Amniotic epithelial cell (primary cell): ENCODE results near the gene MAD1L1.

Experiments
- DNase-seq: peaks from one replicate; pipeline ENCODE4 v3.0.0-alpha.2; 2010; ENCODE audit warnings: low read depth

MAD1L1 gene

DNA sequence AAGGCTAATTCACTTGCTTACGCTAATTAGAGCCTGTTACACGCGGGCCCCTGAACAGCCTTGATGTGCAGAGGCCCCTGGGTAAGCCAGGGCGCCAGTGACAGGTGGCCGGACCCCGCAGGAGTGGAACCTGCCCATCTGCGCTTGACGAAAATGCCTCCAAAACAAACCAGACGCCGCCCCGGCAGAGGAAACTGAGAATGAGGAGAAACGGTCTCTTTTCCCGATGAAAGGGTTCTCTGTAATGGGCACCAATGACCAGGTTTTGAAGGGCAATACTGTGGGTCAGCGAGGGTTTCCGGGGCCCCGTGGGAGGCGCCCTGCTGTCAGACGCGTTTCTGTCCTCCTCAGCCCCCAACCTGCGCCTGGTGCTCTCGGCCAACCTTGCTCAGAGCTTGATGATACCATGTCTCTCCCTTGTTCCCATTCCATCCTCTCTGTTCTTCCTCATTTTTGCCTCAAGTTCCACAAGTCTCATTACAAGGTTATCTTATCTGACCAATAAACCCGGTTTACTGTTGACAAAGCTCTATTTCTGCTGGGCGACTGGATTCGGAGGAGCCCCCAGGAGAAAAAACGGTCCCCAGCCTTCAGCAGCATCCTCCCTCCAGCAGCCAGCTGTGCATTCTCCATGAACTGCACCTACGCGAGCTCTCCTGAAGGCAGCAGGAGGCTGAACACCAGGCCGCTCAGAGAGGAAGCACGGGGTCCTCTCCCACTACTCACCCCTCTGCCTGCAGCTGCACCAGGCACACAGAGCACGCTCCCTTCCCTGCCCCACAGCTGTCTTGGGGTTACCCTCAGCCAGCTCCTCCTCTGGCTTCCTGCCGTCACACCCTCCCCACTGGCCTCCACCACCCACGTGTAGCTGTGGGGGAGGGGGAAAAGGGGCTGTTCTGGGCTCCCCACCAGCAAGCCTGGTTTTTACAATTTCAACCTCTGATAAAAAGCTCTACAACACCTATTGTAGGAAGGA lies 202.0 kb downstream of the MAD1L1 start:
- DNase-seq, result no peak

DNA sequence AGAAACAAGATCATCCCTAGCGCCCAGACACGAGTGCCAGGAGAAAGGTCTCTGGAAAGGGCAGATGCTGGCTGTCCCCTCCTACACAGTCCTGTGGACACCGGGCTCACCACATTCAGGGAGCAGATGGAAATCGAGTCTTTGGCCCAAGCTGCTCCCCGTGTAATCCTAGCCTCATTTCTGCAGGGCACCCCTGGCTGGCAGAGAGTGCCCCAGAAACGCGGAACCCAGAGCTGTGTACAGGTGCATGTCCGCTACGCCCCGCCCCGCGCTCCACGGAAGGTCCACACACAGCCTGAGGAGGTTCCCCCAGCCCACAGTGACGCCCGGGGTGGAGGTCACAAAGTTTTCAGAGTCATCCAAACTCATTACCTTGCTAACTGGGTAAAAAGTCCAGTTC lies 202.8 kb downstream of the MAD1L1 start:
- DNase-seq, result no peak

DNA sequence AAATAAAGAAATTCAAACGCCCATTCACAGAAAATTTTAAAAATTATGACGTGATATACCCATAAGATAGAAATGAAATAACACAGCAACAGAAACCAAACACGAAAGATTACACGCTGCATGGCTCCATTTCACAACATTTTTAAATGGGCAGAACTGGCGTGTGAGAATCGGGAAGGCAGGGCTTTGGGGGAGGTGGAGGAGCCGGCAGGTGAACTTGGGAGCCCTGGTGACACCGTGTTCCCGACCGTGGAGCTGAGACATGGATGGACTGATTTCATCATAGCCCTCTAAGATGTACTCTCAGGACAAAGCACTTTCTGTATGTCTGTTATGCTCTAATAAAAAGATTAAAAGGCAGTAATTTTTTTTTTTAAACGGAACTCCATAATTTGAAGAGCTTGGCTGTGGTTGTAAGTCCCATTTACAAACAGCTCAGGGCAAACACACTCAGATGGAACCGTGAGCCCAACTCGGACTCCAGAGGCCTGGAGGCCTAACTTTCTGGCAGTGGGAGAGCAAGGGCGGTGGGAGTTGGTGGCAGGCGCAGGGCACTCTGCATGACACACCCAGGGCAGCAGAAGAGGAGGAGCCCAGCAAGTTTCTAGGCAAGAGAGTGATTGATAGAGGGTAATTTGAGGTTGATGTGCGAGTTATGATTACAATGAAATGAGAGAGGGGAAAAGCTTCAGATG lies 203.4 kb downstream of the MAD1L1 start:
- DNase-seq, result no peak

DNA sequence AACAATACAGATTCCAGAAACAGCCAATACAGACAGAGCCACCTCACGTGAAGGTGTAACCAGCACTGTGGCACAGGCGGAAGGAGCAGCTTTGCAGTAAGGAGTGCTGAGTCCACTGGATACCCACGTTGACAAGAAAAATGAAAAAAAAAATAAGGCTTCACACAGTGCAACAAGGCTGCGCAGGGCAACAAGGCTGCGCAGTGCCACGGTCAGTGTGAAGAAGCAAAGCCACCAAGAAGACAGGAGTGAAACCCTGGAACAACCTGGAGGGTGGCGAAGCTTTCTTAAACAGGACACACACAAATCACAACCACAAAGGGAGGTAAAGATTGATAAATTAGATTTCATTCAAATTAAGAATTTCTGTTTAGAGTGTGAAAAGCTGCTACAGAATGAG lies 204.0 kb downstream of the MAD1L1 start:
- DNase-seq, result no peak

DNA sequence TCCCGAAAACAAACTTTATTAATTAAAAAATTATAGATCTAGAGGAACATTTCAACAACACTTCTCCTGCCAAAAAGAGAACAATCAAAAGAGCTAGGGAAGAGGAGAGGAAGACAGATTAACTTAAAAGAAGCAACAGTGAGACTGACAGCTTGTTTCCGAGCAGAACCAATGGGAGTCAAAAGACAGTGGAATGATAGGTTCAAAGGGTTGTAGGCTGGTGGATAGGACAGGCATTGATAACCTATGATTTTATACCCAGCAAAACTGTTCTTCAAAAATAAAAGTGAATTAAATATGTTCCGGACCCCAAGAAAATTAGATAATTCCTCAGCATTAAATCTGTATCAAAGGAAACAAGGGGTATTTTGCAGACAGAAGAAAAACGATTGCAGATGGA lies 207.6 kb downstream of the MAD1L1 start:
- DNase-seq, result no peak

DNA sequence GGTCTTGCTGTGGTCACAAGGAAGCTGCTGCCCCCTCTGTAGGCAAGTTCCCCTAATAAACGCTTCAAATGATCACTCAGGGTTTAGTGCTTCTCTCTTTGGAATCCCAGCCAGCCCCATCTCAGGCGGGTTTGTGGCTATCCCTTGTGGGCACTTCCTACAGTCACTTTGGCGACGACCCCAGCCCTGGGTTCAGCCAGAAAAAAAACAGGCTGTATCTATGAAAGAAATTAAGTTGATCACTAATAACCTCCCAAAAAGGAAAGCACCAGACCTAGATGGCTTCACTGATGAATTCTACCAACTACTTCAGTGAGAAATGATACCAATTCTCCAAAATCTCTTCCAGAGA lies 208.2 kb downstream of the MAD1L1 start:
- DNase-seq, result no peak

DNA sequence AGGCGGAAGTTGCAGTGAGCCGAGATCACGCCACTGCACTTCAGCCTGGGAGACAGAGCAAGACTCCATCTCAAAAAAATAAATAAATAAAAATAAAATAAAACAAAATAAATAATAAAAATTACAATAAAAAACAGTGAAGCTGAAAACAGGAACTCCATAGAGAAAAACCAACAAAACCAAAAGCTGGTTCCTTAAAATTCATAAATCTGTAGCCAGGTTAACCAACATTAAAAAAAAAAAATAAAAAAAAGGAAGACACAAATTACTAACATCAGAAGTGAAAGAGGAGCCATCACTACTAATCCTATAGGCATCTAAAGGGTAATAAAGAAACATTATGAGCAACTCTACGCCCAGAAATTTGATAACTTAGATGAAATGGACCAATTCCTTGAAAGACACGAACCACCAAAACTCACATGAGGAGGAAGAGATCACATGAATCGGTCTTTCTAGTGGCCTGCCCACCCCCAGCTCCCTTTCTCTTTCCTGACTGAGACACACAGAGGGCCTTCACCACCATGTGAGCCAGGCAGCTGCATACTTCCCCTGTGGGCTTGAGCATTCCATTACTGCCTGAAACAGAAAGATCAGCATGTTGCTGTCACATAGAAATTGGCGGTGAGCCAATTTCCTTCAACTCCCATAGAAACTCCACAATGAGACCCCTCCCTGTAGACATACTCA lies 208.7 kb downstream of the MAD1L1 start:
- no peak for DNase-seq

DNA sequence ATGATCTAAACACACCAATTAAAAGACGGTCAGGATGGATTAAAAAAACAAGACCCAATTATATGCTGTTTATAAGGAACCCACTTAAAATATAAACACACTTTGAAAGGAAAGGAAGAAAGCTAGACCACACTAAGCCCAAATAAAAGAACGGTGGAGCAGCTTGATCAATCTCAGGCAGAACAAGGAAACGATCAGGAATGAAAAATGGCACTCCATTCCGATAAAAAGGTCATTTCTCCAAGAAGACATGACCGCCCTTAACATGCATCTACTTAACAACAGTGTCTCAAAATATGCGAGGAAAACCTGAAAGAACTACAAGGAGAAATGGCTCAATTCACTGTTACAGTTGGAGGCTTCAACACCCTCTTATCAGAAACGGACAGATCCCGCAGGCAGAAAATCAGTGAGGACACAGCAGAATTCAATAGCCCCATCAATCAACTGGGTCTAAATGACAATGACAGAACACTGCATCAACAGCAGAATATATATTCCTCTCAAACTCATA lies 210.0 kb downstream of the MAD1L1 start:
- no peak for DNase-seq

DNA sequence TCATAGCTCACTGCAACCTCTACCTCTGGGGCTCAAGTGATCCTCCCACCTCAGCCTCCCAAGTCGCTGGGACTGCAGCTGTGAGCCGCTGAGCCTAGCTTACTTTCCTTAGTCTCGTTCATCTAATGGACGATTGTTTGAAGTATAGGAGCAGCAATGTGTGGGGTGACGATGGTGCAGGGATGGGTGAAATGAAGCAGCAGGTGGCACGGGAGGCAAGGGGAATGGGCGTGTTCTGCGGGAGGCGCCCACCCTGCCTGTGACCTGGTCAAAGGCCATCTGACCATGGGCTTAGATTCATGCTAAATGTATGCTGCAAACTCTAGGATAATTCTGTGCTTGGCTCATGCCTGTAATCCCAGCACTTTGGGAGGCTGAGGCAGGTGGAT lies 210.7 kb downstream of the MAD1L1 start:
- no peak for DNase-seq

DNA sequence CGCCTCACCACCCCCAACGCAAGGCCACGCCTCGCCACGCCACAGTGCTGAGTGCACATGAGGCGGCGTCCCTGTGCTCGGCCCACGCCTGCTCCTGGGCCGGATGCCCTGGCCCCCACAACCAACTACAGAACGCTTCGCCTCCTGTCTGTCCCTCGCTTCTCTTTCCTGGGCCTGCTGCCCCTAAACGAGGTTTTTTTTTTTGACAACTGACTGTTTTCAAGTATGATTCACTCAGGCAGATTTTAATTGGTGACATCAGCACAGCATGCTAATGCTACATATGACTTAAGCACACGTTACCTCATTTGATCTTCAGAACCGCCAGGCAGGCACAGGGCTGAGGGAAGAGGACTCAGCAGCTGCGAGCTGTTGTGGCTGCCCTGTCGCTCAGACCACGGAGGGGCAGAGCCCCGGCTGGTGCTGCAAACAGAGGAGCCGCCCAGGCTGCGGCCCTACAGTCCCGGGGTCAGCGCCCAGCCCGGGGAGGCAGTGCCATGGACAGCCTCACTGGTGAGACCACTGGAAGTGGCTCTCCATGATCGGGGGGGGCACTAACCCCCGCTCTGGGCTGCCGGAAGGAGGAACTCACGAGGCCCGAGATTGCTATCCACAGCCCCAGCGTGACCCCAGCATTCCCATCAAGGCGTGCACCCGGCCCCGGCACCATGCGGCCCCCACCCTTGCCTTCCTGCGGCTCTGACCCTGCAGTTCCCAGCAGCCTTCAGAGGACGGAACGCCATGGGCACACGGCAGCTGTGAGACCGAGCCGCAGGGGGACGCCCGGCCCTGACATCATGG lies 212.8 kb downstream of the MAD1L1 start:
- DNase-seq, result peak; percentile 69

DNA sequence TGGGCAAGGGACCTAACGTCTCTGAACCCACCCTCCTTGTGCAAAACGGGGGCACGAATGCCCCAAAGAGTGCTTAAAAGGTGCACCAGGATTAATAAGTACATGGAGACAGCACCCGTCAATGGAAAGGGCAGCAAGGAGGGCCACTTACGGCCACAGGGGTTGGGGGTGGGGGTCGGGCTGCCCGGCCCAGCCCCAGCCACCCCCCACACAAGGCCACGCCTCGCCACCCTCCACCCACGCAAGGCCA lies 213.4 kb downstream of the MAD1L1 start:
- no peak for DNase-seq

DNA sequence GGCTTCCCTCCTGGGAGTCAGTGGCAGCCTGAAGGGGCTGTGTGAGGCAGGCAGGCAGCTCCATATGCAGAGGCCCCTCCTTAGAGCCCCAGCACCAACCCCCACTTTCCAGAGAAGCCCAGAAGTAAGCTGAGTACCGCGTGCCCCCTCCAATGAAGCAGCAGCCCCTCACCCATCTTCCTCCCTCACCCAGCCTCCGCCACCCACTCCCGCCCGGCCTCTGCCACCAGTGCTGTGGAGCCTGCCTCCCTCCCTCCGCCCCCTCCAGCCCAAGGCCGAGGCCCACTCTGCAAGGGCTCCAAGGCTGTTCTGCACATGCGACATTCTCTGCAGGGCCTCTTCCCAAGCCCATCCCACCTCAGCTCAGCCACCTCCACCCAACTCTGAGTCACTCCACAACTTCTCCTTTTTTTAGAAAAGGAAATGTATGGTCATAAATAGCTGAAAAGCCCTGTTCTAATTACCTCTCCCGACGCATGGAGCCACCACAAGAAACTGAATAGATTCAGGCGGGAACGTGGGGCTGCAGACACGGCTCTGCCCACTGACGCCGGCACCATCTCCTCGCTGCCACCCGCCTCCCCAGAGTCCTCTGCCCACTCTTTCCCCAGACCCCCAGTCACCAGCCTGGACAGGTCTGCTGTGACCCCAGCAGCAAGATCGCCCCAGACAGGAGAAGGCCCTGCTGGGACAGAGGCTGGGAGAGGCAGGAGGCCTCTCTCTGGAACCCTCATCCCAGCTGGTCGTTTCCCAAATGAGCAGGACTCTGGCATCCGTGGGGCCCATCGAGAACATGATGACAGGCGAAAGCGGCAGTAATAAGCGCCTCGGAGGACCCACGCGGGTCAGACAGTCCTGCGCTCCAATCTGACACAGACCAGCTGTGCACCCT lies 213.9 kb downstream of the MAD1L1 start:
- peak; percentile 37 for DNase-seq

DNA sequence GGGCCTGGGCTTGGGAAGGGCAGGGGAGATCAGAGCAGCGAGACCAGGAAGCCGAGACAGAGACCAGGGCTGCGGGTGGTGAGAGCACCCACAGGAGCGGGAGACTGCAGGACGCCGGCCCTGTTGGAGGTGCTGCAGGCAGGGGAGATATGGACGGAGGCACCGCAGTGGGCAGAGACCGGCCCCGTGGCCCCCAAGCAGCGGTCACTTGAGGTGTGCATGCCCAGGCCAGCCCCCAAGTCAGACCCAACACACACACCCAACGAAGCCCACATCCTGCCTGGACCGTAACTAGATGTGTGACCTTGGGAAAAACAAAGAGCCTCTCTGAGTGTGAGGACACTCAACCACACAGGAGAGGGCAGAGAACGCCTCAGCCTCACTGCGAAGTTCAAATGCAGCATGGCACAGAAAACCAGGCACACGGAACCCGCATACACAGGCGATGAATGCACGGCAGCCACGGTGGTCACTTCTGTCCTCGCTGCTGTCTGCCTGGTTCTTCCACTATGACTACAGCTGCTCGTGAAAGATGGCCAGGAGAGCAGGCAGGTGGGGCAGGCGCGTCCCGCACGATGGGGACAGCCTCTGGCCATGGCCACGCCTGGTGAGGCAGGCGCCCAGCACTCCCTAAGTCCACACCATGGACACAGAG lies 214.7 kb downstream of the MAD1L1 start:
- no peak for DNase-seq

DNA sequence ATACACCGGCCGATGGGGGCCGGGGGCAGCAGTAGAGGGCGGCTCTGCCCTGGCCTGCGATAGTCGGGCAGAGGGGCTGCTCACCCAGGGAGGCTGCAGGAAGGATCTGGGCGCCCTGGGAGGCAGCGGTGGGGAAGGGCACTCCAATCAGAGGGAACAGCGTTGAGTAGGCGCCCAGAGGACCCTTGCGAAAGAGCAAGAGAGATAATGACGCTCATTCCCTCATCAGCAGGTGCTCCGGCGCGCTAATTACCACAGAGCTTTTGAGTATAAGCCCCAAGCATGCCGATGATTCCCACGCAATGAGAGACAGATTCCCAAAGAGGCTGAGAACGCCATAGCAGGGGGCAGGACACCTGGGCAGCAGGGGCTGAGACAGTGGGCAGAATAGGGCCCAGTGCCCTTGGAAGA lies 215.3 kb downstream of the MAD1L1 start:
- DNase-seq, result no peak

DNA sequence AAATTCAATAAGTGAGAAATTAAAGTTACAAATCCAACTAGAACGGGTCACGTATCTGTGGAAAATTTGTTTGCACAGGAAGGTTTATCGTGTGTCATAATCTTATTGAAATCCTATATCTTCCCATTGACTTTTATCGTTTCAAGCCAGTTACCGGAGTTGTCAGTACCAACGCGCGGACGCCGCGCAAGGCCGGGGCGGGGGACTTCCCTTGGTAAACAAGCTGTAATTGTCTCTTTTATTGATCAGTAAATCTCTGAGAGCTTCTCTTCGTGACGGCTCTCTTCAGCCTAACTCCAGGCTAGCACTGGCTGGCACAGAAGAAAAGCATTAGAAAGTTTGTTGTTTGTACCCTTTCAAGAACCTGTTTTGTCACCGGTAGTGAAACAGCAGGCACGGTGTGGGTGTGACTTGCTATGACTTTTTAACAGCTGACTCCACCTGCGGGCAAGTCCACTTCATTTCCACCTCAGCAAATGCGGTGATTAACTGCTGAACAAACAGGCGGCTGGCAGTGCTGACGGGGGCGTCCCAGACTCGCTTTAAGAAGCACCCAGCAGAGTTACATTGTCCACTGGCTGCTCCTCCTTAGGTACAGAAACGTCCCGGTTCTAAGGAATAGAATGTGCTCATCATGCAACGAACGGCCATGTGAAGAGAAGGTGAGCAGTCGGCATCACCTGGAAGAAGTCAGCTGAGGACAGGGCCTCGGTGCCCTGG lies 215.8 kb downstream of the MAD1L1 start:
- DNase-seq, result no peak

DNA sequence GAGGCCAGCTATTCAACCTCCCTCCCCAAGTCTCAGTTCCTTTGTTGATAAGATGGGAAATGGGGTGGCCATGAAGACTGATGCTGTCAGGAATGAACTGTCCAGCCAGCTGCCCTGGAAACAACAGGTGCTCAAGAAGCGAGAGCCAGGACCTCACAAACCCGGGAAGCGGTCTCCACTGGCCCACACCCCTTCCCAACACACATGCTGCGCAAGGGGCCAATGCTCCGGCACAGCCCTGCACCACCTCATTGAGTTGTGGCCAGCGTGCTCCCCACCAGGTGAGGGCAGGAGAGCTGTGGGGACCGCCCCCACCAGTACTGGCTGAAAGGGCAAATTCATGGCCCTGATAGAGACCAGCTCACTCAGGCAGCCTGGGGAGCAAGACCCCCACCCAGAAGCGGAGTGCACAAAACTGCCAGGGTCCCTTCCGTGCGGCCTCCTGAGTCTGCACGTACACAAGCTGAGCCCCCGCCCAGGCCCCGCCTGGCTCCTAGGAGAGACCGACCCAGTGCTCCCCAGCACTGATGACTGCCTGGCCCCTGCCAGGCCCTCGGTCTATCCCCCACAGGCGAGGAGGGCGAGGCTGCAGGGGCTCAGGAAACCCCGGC lies 216.6 kb downstream of the MAD1L1 start:
- no peak for DNase-seq

DNA sequence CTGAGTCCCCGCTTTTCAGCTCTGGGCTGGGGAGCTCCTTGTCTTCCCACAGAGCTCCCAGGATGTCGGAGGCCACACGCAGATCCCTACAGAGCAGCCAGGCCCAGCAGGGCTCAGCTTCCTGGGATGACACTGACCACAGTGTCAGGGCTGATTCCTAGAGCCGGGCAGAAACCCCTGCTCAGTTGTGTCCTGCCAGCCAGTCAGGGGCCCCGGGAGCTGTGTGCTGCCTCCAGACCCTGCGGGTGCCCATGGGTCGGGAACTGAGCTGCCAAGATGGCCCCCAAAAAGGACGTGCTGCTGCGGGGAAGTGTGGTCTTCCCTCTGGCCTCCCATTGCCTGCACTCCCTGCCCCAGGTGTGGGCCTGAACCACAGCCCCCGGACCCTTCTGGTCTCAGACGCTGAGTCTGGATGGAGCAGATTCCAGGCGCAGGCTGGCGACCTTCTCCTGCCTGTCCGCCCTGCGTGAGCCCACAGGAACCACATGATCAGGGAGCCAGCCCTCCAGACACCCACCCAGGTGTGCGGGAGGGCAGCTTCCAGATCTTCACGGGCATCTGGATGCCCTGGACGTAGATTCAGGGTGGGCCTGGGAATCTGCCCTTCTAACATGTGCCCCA lies 217.4 kb downstream of the MAD1L1 start:
- DNase-seq, result no peak

DNA sequence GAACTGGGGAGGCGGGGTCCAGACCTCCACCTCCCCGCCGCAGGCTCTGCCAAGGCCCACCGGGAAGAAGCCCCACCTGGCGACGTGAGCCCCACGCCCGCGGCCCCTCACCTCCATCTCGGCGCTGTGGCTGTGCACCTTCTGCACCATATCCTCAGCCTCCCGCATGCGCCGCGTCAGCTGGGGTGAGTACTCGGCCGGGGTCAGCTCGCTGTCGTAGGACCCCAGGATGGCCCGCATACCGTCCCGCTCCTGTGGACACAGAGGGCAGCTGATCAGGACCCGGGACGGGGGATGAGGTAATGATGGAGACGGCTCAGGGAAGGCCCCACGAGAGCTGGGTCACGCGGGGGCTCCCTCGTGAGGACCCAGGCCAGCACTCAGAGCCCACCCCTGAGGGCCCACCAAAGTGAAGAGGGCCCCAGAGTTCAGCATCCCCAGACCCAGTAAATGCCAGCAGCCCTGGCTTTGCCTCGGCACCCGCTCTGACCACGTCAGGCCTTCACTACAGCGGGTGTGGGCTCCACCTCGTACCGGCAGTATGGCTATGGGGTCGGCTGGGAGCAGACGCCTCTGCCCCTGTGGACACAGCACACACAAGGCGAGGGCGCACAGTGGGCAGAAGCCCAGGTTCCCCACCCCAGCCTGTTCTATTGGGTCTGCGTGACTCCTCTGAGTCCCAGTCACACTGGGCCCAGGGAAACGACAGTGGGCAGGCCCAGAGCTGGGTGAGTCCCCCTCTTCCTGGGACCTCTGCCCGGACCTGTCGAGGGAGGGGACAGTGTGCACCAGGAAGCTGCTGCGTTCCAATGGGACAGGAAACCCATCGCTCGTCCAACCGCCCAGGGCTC lies 218.1 kb downstream of the MAD1L1 start:
- DNase-seq, result no peak
